BLaER1 (cell line): ENCODE data around the gene TFF1.

Experiments
- H3K27ac ChIP-seq: shearing (Covaris generic); formaldehyde crosslinking; 2 replicates; pipeline ENCODE4 v1.8.1; 2022
- H3K27me3 ChIP-seq: shearing (Covaris generic); formaldehyde crosslinking; 2 replicates; pipeline ENCODE4 v1.8.1; 2022
- H3K36me3 ChIP-seq: shearing (Covaris generic); formaldehyde crosslinking; 2 replicates; pipeline ENCODE4 v1.8.1; 2022
- H3K4me1 ChIP-seq: shearing (Covaris generic); formaldehyde crosslinking; 2 replicates; pipeline ENCODE4 v1.8.1; 2022
- H3K4me2 ChIP-seq: shearing (Covaris generic); formaldehyde crosslinking; 2 replicates; pipeline ENCODE4 v1.8.1; 2022
- H3K4me3 ChIP-seq: shearing (Covaris generic); formaldehyde crosslinking; 2 replicates; pipeline ENCODE4 v1.8.1; 2022
- H3K9ac ChIP-seq: shearing (Covaris generic); formaldehyde crosslinking; 2 replicates; pipeline ENCODE4 v1.8.1; 2022
- H3K9me3 ChIP-seq: shearing (Covaris generic); formaldehyde crosslinking; 2 replicates; pipeline ENCODE4 v1.8.1; 2022
- H4K20me1 ChIP-seq: shearing (Covaris generic); formaldehyde crosslinking; 2 replicates; pipeline ENCODE4 v1.8.1; 2022
- Cebpa-rat ChIP-seq: shearing (Covaris generic); IDR thresholded peaks from 2 replicates; pipeline ENCODE4 v1.8.1; 2022

TFF1 gene

GRCh38 chr21:42384156-42384945 lies 18.0 kb upstream of the TFF1 start:
- peak overlapping the region; percentile 79 for H3K4me2 ChIP-seq
- H3K4me1 ChIP-seq, result peaks cover 80% of the 10 kb centered on the region
- H3K4me3 ChIP-seq, result no peak overlapping the region
- peaks cover 26% of the 10 kb centered on the region for H3K9me3 ChIP-seq
- no peak overlapping the region; the same call in 1 of the 2 replicates for H3K9ac ChIP-seq
- no peak for TF ChIP-seq Cebpa-rat
- H4K20me1 ChIP-seq, result no peaks in the 10 kb centered on the region
- H3K36me3 ChIP-seq, result peaks cover 10% of the 10 kb centered on the region; the same call in 1 of the 2 replicates
- peak overlapping the region; percentile 35; the same call in 1 of the 2 replicates for H3K27ac ChIP-seq
- no peaks in the 10 kb centered on the region for H3K27me3 ChIP-seq

- peaks cover 26% of the 10 kb centered on the region for H3K9me3 ChIP-seq
- H4K20me1 ChIP-seq, result no peaks in the 10 kb centered on the region
- peaks cover 80% of the 10 kb centered on the region for H3K4me1 ChIP-seq
- H3K27ac ChIP-seq, result no peak overlapping the region
- H3K27me3 ChIP-seq, result no peaks in the 10 kb centered on the region
- no peak overlapping the region for H3K4me3 ChIP-seq
- TF ChIP-seq Cebpa-rat, result no peak
- H3K4me2 ChIP-seq, result peak overlapping the region; percentile 79
- H3K36me3 ChIP-seq, result peaks cover 10% of the 10 kb centered on the region; the same call in 1 of the 2 replicates
- H3K9ac ChIP-seq, result no peak overlapping the region
These were observed 17.0 kb upstream of the TFF1 start for GRCh38 chr21:42383331-42383730.

GRCh38 chr21:42382915-42383314 lies 16.6 kb upstream of the TFF1 start:
- Histone ChIP-seq H3K4me2 (peak overlapping the region; percentile 79; the same call in 1 of the 2 replicates), H3K4me1 (peaks cover 78% of the 10 kb centered on the region), H3K4me3 (no peak overlapping the region), H3K27me3 (no peaks in the 10 kb centered on the region), H4K20me1 (no peaks in the 10 kb centered on the region), H3K9ac (no peak overlapping the region), H3K9me3 (peaks cover 26% of the 10 kb centered on the region), H3K36me3 (peaks cover 10% of the 10 kb centered on the region; the same call in 1 of the 2 replicates), H3K27ac (no peak overlapping the region)
- no peak for TF ChIP-seq Cebpa-rat

DNA sequence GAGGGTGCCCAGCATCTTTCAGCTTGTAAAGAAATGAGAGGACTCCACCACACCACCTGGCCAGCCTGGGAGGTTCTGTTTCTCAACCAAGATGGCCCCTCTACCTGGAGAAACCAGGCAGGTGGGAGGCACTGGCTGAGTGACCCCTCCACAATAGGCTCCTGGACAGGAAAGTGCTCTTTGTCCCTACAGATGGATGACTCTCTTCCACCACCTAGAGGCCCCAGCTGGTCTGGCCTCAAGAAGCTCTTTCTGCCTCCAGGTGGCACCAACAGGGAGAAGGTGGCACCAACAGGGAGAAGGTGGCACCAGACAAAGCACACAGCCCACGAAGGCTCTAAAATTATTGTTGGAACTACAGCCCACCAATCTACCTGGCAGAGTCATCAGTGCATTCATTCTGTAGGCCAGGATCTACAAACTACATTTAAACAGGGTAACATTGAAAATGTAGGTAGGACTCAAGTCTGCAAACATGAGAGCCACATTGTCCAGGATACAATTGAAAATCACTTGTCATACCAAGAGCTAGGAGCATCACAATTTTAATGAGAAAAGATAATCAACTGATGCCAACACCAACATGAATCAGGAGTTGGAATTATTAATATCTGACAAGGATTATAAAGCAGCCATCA lies 15.1 kb upstream of the TFF1 start:
- TF ChIP-seq Cebpa-rat, result no peak
- Histone ChIP-seq H3K4me1 (peaks cover 69% of the 10 kb centered on the region), H3K27me3 (no peaks in the 10 kb centered on the region), H4K20me1 (no peaks in the 10 kb centered on the region), H3K4me2 (no peak overlapping the region), H3K27ac (no peak overlapping the region), H3K36me3 (peaks cover 10% of the 10 kb centered on the region; the same call in 1 of the 2 replicates), H3K9me3 (peaks cover 26% of the 10 kb centered on the region), H3K9ac (no peak overlapping the region), H3K4me3 (no peak overlapping the region)

GRCh38 chr21:42379426-42380215 lies 13.3 kb upstream of the TFF1 start:
- Histone ChIP-seq H3K9ac (no peak overlapping the region), H3K36me3 (peaks cover 10% of the 10 kb centered on the region; the same call in 1 of the 2 replicates), H3K9me3 (peaks cover 26% of the 10 kb centered on the region), H4K20me1 (no peaks in the 10 kb centered on the region), H3K27ac (peak overlapping the region; percentile 16; the same call in 1 of the 2 replicates), H3K4me3 (no peak overlapping the region), H3K4me2 (peak overlapping the region; percentile 80), H3K27me3 (no peaks in the 10 kb centered on the region), H3K4me1 (peaks cover 52% of the 10 kb centered on the region)
- TF ChIP-seq Cebpa-rat, result no peak

DNA sequence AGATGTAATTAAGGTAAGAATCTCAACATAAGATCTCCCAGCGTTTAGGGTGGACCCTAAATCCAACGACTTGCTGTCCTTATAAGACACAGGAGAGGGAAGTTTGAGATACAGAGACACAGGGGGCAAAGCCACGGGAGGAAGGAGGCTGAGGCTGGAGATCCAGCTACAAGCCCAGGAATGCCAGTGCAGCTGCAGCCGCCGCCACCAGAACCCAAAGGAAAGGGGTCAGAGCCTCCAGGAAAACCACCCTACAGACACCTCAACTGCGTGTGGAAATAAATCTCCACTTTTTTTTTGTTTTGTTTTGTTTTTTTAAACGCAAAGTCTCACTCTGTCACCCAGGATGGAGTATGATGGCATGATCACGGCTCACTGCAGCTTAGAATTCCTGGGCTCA lies 12.1 kb upstream of the TFF1 start:
- Histone ChIP-seq H3K9me3 (peaks cover 24% of the 10 kb centered on the region), H3K4me3 (no peak overlapping the region), H3K27me3 (no peaks in the 10 kb centered on the region), H3K9ac (no peak overlapping the region), H3K36me3 (peaks cover 10% of the 10 kb centered on the region; the same call in 1 of the 2 replicates), H3K4me1 (peaks cover 51% of the 10 kb centered on the region), H3K4me2 (peak overlapping the region; percentile 15; the same call in 1 of the 2 replicates), H4K20me1 (no peaks in the 10 kb centered on the region), H3K27ac (no peak overlapping the region)
- TF ChIP-seq Cebpa-rat, result no peak

GRCh38 chr21:42377951-42378340 lies 11.6 kb upstream of the TFF1 start:
- H3K4me1 ChIP-seq, result peaks cover 51% of the 10 kb centered on the region
- no peaks in the 10 kb centered on the region for H3K27me3 ChIP-seq
- H3K9me3 ChIP-seq, result peaks cover 19% of the 10 kb centered on the region
- no peaks in the 10 kb centered on the region for H4K20me1 ChIP-seq
- H3K4me3 ChIP-seq, result no peak overlapping the region
- H3K9ac ChIP-seq, result no peak overlapping the region
- peaks cover 10% of the 10 kb centered on the region; the same call in 1 of the 2 replicates for H3K36me3 ChIP-seq
- H3K4me2 ChIP-seq, result no peak overlapping the region
- no peak for TF ChIP-seq Cebpa-rat
- no peak overlapping the region for H3K27ac ChIP-seq

- Histone ChIP-seq H3K27me3 (no peaks in the 10 kb centered on the region), H3K4me2 (no peak overlapping the region), H3K36me3 (peaks cover 7% of the 10 kb centered on the region; the same call in 1 of the 2 replicates), H3K4me1 (peaks cover 51% of the 10 kb centered on the region), H3K4me3 (no peak overlapping the region), H3K9ac (no peak overlapping the region), H4K20me1 (no peaks in the 10 kb centered on the region), H3K27ac (no peak overlapping the region), H3K9me3 (peaks cover 13% of the 10 kb centered on the region)
- no peak for TF ChIP-seq Cebpa-rat
These were observed 11.0 kb upstream of the TFF1 start for GRCh38 chr21:42377211-42377950.
